GM12873 (cell line): Measurements from ENCODE around the gene XIST.

Experiments
- CTCF ChIP-seq: IDR thresholded peaks from 2 replicates; pipeline ENCODE4 v1.5.1; 2012; ENCODE audit warnings: low read depth, mild to moderate bottlenecking, moderate library complexity, low read length, control low read depth; ENCODE audit not compliant: insufficient read depth; ENCODE audit errors: missing control alignments

The XIST gene

DNA sequence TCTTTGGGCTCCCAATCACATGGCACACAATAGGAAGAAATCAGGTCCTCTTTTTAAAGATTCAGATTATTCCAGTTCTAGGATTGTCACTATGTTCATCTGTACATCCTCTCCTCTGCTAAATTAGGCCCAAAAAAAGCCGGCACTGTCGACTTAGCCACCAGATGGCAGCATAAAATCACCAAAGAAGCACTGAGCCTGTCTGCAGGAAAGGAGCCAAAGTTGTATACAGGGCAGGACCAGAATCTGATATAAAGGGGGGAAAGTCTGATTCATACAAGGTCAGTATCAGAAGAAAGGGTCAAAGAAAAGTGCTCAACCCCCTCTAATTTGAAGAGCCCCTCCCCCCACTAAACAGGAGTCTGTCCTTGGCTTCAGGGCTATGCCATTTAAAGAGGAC, 3.0 kb upstream of the XIST start:
- peak; percentile 73 for TF ChIP-seq CTCF

GRCh38 chrX:73852022-73852421, 492 bp downstream of the XIST start:
- TF ChIP-seq CTCF, result no peak

DNA sequence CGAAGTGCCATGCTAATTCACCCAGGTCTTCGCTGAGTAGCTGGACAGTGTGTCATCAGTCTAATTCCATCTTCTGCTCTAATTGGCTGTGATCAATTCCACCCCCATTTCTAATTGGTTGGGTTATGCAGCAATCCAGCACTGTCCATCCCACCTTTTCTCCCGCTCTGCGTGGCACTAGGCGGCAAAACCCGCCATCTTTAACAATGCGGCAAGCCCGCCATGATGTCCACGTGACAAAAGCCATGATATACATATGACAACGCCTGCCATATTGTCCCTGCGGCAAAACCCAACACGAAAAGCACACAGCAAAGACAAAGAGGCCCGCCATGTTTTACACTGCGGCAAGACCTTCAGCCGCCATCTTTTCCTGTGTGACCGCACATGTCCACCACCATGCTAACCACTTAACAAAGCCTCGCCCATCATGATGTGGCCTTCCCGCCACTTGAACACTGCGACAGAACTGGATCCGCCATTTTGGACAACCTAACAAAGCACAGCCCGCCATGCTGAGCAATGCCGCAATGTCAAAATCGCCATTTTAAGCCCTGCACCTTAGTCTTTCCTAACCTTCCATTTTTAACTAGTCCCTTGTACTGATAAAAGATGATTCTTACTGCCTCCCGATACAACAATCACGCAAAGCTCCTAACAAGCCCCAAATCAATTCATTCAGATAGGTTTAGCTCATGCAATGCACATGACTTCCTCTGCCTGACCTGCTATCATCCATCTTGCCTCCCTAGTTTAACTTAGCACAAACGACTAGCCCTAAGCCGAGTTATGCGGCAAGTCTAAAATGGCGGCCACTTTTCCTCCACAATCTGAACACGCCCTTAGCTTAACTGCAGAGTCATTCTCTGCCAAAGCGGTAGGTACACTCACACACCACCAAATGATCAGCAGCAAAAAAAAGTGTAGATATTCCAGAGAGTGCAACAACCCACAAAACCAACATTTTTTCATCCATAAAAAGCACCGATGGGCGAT, 1.2 kb downstream of the XIST start:
- TF ChIP-seq CTCF, result no peak

GRCh38 chrX:73850124-73851013, 2.1 kb downstream of the XIST start:
- TF ChIP-seq CTCF, result peak; percentile 57

GRCh38 chrX:73849073-73849472, 3.4 kb downstream of the XIST start:
- TF ChIP-seq CTCF, result no peak

DNA sequence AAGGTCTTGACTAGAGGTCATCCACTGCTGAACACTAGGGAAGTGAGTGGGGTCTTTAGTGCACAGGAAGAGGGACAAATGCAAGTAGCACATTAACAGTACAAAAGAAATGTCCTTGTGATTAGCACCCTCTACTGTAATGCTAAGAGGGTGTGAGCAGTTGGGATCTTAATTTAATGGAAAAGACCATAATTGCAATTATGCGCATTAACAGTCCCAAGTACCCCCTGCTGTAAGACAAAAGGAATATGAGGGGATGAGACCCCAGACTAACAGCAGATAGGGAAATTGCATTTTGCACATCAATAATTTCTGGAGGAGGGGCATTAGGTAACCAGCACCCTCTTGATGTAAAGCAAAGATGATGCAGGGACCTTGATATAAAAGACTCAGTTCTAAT, 4.5 kb downstream of the XIST start:
- TF ChIP-seq CTCF, result no peak

- no peak for TF ChIP-seq CTCF
Measured at GRCh38 chrX:73847100-73847499, 5.4 kb downstream of the XIST start.
